ENCODE data around the gene TMEM52B.
A peak's percentile ranks its signal among the peaks of the same experiment; 100 is the strongest.
"Not testable (repeated sequence)": the region's sequence is repeated elsewhere in the genome, so short reads cannot be mapped to it uniquely, and the experiment has no call there.

Gene TMEM52B

DNA sequence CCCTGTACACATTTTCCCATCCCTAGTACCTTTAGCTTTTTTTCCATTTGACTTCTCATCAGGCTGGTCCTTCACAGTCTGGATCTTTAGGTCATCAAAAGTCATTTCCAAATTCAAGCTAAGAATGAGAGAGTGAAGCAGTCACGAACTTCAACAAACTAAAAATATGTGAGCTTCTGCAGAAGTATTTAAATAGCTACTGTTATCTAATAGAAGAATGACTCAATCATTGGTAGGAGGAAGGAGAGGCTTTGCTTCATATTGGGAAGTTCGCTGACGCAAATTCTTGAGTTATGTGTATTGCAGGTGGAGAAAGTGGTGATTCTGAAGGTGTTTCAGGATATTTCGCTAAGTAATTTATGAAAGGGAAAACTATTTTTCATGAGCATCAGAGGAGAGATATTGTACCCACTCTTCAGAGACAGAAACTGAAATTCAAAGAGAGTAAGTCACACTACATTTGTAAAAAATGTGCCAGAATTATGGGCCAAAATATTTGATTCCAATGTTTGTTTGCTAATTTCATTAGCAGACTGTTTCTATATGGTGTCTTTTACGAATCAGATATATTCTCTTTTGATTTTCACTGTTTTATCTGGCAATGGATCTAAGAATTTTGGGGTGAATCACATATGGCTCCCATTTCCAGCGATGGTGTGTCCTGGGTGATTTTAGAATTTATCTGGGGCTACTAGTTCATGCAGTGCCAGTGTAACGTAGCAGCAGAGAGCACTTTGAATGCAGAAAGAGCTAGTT lies 6.7 kb upstream of the TMEM52B start, which contains the start of gene OLR1:
Gene OLR1 (minus strand): TSS at position 160 of the 756 bp plus-strand sequence. CDS start 55 bp downstream, at position 105.
- DNase-seq (ENCODE audit: low spot score), result peak; percentile 46

DNA sequence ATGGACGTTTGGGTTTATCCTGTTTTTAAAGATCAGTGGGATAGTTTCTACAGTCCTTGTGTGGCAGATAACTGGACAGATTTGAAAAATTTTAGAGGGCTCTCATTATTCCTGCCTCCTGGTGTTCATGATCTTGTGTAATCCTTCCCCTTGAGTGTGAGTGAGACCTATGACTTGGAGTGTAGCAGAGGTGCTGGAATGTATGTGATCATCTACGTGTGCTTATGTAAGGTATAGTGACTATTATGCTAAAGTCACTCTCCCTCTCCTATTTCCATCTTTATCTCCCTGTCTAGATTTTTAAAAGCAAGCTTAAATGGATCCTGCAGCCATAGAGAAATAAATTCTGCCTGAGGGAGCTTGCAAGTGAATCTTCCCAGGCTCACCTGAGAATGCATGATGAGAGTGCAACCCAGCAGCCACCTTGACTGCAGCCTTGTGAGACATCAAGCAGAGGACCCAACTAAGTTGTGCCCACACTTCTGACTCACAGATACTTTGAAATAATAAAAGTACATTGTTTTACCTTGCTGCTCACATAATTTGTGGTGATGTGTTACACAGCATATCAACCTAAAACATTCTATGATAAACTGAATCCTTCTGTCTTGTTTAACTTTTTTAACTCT lies 3.7 kb upstream of the TMEM52B start:
- no peak for DNase-seq (ENCODE audit: low spot score)

DNA sequence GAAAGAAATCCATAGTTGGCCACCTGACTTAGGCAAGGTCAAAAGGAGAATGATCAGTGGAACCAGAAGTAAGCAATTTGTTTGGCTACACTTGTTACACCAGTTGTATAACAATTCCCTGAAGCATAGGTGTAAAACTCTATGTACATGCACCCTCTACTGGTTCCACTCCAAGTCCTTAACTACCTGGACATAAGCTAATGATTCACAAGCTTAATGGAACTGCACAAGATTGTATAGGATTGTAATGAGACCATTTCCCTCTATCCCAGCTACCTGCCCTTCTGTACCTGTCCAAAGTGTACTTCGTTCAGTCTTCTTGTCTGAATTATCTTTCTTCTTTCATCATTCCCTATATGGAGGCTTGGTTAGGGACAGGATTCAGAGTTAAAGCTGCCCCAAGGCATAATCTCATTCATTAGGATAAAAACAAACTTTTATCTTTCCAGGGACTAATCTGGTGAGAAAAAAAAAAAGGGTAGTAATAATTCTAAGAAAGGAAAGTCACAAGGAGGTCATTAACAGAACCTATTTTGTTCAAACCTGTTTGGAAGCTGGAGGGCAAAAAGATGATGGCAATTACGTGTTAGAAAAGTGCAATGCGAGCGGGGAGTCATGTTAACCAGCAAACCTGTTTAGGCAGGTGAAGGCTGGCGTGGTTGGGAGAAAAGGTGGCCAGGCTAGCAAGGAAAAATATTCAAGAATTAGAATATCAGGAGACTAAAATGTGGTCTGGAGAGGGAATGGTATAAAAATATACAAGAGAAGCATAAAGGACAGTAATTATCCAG lies 2.8 kb upstream of the TMEM52B start:
- no peak for DNase-seq (ENCODE audit: low spot score)

DNA sequence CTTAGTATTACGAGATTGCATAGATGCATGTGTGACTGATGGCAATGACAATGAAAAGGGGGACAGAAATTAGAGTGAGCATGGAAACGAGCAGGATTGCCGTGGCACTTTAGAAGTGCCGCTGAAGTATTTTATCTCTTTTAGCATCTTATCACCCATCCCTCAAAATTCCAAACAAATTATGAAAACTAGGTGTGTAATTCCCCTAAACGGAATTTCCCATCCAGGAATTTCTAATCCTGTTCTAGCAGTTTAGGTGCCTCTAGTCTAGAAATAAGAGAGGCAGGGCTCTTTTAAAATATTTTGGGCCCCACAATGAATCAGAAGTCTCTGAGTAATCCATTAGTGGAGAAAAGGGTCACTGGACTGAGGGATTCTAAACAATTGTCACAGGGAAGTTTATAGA lies 947 bp downstream of the TMEM52B start:
- DNase-seq (ENCODE audit: low spot score), result no peak

DNA sequence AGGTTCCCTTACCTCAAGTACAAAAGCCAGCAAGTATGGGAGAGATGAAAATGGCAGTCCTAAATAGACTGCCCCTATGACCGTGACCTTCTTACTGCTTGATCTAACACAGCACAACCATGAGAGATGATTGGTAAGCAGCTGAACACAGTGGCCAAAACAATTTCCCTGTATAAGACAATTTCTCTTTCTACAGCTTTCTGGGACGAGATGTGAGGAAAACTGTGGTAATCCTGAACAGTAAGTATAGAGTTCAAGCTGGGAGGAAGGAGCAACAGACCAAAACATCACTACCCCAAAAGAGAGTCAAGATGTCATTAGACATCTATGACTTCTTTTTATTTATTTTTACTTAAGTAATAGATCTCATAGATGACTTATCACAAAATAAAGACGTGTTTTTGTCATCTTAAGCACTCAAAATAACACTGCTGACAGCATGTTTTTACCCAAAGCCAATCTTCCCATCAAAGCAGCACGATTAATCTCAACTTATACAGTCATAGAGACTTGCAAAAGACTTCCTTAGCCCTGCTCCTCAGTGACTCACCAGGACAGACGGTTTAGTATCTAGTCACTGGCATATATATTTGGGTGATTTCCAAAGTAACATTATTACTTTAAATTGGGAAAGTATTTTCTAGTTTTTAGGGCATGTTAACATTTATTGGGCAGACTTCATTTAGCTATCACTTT lies 3.7 kb downstream of the TMEM52B start:
- DNase-seq (ENCODE audit: low spot score), result no peak

DNA sequence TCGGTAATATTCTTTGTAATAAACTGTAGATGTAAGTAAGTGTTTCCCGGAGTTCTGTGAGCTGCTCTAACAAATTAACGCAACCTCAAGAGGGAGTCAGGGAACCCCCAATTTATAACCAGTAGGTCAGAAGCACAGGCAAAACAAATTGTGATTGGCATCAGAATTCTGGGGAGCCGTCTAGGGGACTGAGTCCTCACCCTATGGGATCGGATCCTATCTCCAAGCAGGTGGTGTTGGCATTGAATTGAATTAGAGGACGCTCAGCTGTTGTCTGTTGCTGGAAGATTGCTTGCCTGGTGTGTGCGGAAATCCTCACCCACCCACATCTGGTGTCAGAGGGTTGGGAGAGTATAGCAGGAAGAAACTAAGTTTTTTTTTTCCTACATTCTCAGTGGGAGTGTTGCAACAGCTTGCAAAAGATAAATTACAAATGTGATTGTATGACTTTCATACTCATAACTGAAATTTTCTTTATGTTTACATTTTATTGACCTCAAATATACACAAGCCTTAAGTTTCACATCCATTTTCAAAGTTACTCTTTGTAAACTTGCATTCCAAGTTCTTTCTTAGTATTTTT lies 5.5 kb downstream of the TMEM52B start:
- no peak for DNase-seq (ENCODE audit: low spot score)

DNA sequence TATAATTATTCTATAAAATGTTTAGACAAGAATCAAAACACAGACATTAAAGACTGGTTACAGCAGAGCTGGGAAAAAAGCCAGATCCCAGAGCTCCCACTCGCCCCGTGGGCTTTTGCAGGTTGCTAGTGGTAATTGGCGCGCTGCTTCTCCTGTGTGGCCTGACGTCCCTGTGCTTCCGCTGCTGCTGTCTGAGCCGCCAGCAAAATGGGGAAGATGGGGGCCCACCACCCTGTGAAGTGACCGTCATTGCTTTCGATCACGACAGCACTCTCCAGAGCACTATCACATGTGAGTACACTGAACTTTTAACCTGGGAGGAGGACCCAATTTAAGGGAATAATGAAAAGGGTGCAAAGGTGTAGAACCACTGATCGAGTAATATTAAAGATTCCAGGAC lies 7.5 kb downstream of the TMEM52B start:
- peak; percentile 71 for DNase-seq (ENCODE audit: low spot score)

DNA sequence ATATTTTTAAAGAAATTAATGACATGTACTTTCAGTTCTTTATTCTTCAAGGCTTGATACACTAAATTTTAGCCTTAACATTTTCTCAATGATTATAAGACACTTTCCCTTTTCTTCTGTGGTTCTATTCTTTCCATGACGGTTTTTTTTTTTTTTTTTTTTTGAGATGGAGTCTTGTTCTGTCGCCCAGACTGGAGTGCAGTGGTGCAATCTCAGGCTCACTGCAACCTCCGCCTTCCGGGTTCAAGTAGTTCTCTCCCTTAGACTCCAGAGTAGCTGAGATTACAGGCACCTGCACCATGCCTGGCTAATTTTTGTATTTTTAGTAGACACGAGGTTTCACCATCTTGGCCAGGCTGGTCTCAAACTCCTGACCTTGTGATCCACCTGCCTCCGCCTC lies 8.1 kb downstream of the TMEM52B start:
- DNase-seq (ENCODE audit: low spot score), result not testable (repeated sequence)

DNA sequence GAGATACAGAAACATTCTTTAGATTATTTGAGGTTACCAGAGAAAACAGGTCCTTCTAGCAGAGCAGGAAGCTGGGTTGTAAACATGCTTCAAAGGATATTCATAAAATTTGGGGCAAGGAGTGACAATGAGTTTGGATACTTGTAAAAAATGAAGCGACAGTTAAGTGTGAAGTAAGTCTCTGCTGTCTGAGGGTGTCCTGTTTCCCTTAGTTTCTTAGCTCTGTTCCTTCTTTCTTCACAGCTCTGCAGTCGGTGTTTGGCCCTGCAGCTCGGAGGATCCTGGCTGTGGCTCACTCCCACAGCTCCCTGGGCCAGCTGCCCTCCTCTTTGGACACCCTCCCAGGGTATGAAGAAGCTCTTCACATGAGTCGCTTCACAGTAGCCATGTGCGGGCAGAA lies 10.8 kb downstream of the TMEM52B start:
- no peak for DNase-seq (ENCODE audit: low spot score)

DNA sequence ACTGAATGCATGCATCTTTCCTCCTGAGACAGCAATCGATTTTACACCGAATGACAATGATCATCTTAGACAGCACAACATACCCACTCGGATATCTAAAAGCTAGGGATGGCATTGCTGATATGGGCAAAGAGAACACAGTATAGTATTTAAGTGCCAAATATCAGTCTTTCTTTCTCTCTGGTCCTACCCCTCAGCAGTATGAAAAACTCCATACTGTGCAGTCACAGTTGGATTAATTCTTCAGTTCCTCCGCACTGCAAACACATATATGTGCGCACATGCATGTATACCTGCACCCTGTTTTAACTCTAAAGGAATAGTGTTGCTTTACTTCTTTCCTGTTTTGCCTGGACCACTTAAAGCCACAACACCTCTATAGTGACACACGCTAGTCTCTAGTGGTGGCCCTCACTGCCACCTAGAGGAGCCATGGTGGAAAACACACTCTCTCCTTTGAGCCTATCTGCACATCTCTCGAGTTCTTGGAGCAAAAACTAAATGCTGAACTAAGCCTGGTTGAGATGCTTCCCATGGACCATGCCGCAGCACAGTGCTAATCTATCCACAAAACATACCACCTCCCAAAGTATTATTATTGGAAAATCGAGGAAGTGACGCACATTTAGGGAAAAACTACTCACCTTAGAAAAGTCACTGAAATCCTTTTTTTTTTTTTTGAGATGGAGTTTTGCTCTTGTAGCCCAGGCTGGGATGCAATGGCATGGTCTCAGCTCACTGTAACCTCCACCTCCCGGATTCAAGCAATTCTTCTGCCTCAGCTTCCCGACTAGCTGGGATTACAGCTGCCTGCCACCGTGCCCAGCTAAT lies 11.9 kb downstream of the TMEM52B start:
- peak; percentile 73 for DNase-seq (ENCODE audit: low spot score)

DNA sequence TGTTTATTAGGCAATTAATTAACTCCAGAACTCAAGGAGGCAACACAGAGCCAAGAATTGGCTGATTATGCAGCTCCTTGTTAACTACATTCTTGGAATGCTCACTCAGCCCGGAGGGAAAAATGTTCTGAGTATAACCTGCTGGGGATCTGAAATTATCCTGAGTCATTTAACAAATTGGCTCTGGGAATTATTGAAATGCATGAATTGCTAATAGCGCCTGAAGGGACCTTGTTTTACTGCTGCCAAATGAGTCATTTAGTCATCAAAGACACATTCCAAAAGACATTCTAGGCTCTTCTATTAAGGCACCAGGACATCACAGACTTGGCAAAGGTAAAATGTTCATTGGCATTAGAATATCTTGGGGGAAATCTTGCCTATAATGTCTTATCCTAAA lies 13.0 kb downstream of the TMEM52B start:
- no peak for DNase-seq (ENCODE audit: low spot score)

DNA sequence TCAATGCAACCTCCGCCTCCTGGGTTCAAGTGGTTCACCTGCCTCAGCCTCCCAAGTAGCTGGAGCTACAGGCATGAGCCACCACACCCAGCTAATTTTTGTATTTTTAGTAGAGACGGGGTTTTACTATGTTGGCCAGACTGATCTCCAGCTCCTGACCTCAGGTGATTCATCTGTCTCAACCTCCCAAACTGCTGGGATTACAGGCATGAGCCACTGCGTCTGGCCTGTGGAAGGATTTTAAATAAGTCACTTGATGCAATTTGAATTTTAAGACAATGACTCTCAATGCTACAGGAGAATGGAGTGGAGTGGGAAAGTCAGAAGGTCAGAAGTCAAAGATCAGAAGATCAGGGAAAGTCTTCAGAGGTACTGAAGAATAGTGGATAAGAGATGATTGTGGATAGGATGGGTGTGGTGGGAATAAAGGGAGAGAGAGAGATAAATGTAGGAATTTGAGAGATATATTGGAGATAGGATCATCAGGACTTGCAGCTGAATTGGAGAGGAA lies 15.4 kb downstream of the TMEM52B start:
- no peak for DNase-seq (ENCODE audit: low spot score)

DNA sequence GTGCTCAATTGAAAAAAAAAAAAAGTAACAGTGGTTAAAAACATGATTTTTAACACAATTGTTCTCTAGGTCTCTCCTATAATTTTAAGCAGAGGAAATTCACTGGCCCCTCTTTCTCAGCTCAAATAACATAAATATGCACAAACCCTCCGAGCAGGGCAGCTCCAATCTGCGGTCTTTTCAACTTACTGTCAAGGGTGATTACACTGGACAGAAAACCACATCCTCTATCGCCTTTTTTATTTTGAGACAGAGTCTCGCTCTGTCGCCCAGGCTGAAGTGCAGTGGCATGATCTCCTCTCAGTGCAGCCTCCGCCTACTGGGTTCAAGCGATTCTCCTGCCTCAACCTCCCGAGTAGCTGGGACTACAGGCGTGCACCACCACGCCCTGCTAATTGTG lies 17.4 kb downstream of the TMEM52B start:
- DNase-seq (ENCODE audit: low spot score), result no peak

DNA sequence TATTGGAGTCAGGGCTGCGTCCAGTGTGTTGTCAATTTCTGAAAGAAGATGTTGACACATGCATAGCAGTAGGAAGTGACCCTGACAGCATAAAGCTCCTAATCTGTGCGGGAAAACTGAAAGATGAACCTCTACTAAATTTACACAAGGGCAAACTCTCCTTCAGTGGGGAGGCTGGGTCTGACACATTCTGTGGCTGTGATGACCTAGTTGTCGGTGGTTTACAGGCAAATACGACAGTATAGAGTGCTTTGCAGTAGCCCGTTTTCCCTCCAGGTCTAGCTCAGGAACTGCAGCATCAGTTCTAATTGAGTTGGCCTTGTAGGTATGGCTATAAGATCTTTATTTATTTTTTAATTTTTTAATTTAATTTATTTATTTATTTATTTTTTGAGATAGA lies 19.0 kb downstream of the TMEM52B start:
- DNase-seq (ENCODE audit: low spot score), result no peak

DNA sequence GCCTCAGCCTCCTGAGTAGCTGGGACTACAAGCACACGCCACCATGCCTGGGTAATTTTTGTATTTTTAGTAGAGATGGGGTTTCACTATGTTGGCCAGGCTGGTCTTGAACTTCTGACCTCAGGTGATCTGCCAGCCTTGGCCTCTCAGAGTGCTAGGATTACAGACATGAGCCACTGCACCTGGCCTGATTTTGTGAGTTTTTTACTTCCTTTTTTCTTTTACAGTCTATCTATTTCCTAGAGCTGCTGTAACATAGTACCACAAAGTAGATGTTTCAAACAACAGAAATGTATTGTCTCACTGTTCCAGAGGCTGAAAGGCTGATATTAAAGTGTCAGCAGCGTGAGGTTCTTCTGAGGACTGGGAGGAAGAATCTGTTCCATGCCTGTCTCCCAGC lies 25.7 kb downstream of the TMEM52B start:
- not testable (repeated sequence) for DNase-seq (ENCODE audit: low spot score)

DNA sequence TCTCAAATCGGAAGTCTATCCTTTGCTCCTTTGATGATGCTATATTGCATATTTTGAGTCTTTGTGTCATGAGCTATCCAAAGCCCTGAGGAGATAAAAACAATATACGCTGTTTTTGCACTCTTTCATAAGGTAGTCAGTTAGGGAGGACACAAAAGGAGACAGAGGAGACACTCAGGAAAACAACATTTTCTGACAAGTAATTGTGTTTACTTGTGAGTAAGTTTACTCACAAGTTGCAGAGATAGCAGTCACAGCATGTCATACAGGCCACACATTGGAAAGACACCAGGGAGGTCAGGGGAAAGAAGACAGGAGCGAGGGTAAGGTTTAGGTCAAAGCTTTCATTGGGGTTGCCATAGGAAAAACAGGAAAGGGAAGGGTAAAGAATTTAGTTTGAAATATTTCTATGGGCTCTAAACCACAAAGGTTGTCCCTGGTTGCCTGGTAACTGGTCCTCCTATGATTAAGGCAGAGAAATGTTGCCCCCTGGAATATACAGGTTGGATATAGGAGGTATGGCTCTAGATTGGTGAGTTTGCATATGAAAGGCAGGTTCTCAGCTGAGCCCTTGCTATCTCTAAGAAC lies 26.5 kb downstream of the TMEM52B start:
- DNase-seq (ENCODE audit: low spot score), result no peak

DNA sequence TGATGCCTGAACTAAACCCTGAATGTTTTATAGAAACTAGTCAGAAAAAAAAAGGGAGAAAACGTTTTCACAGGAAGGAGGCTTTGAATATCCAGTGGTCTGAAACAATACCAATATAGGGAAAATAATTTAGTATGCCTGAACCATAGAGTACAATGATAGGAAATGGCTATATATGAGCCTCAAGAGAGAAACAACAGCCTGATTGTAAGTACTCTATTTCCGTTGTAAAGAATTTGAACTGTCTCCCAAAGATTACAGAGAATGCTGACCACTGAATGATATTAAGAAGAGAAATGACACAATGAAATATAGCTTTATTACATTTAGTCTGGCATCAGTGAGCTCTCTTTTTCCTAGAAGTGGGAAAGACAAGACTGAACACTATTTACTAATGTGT lies 28.3 kb downstream of the TMEM52B start:
- DNase-seq (ENCODE audit: low spot score), result no peak

DNA sequence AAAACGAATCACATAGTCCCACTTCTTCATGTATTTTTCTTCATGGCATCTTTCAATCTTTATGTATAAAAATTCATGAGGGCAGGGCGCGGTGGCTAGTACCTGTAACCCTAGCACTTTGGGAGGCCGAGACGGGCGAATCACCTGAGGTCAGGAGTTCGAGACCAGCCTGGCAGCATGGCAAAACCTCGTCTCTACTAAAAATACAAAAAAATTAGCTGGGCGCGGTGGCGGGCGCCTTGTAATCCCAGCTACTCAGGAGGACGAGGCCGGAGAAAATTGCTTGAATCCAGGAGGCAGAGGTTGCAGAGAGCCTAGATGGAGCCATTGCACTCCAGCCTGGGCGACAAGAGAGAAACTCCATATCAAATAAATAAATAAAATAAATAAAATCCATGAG lies 31.4 kb downstream of the TMEM52B start:
- no peak for DNase-seq (ENCODE audit: low spot score)

DNA sequence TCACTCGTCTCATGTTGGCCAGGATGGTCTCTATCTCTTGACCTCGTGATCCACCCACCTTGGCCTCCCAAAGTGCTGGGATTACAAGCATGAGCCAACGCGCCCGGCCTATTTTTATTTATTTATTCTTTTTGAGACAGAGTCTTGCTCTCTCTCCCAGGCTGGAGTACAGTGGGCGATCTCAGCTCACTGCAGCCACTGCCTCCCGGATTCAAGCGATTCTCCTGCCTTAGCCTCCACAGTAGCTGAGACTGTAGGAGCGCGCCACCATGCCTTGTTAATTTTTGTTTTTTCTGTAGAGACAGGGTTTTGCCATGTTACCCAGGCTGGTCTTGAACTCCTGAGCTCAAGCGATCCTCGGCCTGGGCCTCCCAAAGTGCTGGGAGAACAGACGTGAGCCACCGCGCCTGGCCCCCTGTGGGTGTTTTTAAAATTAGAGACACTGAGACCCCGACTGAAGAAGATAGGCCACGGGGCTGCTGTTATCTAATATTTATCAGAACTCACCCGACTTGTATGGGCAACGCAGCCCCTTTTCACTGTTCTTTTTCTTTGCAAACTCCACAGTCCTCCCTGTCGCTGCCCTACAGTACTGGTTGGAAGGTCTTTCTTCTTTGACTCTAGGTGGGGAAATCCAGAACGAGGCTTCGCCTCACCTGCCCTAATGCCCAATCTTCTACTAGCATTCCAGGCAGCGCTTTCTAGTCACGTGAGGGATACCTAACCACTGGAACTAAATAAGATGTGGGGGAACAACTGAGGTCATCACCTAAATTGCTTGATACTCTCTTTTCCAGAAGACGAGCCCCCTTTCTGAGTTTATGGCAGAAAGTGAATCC lies 32.5 kb downstream of the TMEM52B start:
- no peak for DNase-seq (ENCODE audit: low spot score)

Data from globus pallidus (tissue), 1 donor.